Activated naive CD4-positive, alpha-beta T cell treated with anti-CD3 and anti-CD28 coated beads, Interleukin-2, amount 50 U/mL, for 72 hours (primary cell): ENCODE data around the gene LPXN. TPM values are rescaled to one million over a fixed set of nuclear protein-coding genes. Genes with fewer than 3 reads are reported as not detected.
"Not testable (repeated sequence)": the region's sequence is repeated elsewhere in the genome, so short reads cannot be mapped to it uniquely, and the experiment has no call there.

ENCODE experiments used
- ATAC-seq, 2 donors: fragments of 150-1000 bp; cut with Tn5 transposase; 2 replicates each; pipeline ENCODE4 v1.10.0; 2021; ENCODE audit warnings: mild to moderate bottlenecking in 2 of 2, moderate library complexity in 2 of 2
- DNase-seq, 2 donors: peaks; one replicate each; pipeline ENCODE4 v3.0.0; 2021 to 2022; ENCODE audit warnings: low spot score in 2 of 2
- H3K27ac Mint-ChIP-seq, 2 donors: one replicate each; pipeline ENCODE4 v1.8.0; 2022; ENCODE audit warnings: mild to moderate bottlenecking in 2 of 2, mixed read lengths in 2 of 2
- H3K36me3 Mint-ChIP-seq, 2 donors: one replicate each; pipeline ENCODE4 v1.8.0; 2022; ENCODE audit warnings: mixed read lengths in 2 of 2
- H3K9me3 Mint-ChIP-seq, 2 donors: one replicate each; pipeline ENCODE4 v1.8.0; 2022; ENCODE audit warnings: mixed read lengths in 2 of 2
- total RNA-seq, 2 donors: library from RNA; stranded (reverse); gene quantifications; one replicate each; pipeline ENCODE4 v1.2.3, GENCODE V29; 2022

The LPXN gene
- total RNA-seq, 2 donors from 2014 or later, result 177 to 422 TPM

GRCh38 chr11:58592760-58593472 lies 17.3 kb upstream of the LPXN start:
- Mint-ChIP-seq H3K27ac (peak overlapping the region; percentile 42 to 78), H3K9me3 (no peaks in the 10 kb centered on the region), H3K36me3 (peaks cover 0 to 64% of the 10 kb centered on the region in 2 donors)
- ATAC-seq (peak; percentile 89 to 93), DNase-seq (peak in 1 of 2 donors; percentile 56)

- no peak for DNase-seq
- Mint-ChIP-seq H3K27ac (no peak overlapping the region), H3K36me3 (peaks cover 0 to 71% of the 10 kb centered on the region in 2 donors), H3K9me3 (no peaks in the 10 kb centered on the region)
- ATAC-seq, result no peak
Measured at GRCh38 chr11:58591659-58592058, 16.0 kb upstream of the LPXN start.

GRCh38 chr11:58586998-58587397 lies 11.3 kb upstream of the LPXN start:
- ATAC-seq (no peak), DNase-seq (no peak)
- Mint-ChIP-seq H3K27ac (no peak overlapping the region), H3K9me3 (no peaks in the 10 kb centered on the region), H3K36me3 (peaks cover 5 to 56% of the 10 kb centered on the region in 2 donors)

GRCh38 chr11:58582437-58582836 lies 6.8 kb upstream of the LPXN start:
- peaks cover 16 to 42% of the 10 kb centered on the region in 2 donors for H3K36me3 Mint-ChIP-seq
- ATAC-seq, result no peak
- peak overlapping the region; percentile 34 to 100 for H3K27ac Mint-ChIP-seq
- no peak for DNase-seq
- no peaks in the 10 kb centered on the region for H3K9me3 Mint-ChIP-seq

- DNase-seq (no peak), ATAC-seq (no peak)
- Mint-ChIP-seq H3K36me3 (peaks cover 17 to 27% of the 10 kb centered on the region in 2 donors), H3K27ac (peak overlapping the region; percentile 100), H3K9me3 (no peaks in the 10 kb centered on the region)
Measured at GRCh38 chr11:58580311-58580710, 4.7 kb upstream of the LPXN start.

GRCh38 chr11:58579192-58580129 lies 3.8 kb upstream of the LPXN start:
- H3K36me3 Mint-ChIP-seq, result peaks cover 26 to 35% of the 10 kb centered on the region in 2 donors
- DNase-seq (peak; percentile 89 to 91), ATAC-seq (peak; percentile 46 to 48)
- peak overlapping the region; percentile 100 for H3K27ac Mint-ChIP-seq
- H3K9me3 Mint-ChIP-seq, result no peaks in the 10 kb centered on the region

- peaks cover 33 to 36% of the 10 kb centered on the region in 2 donors for H3K36me3 Mint-ChIP-seq
- peak; percentile 46 to 62 for ATAC-seq
Measured at GRCh38 chr11:58578635-58579191, 3.1 kb upstream of the LPXN start, which contains the start of gene ZFP91. Gene ZFP91 (plus strand): TSS chr11:58579063. CDS start chr11:58579282, 219 bp downstream.

GRCh38 chr11:58578136-58578634 lies 2.5 kb upstream of the LPXN start:
- H3K27ac Mint-ChIP-seq, result peak overlapping the region; percentile 100
- no peaks in the 10 kb centered on the region for H3K9me3 Mint-ChIP-seq
- DNase-seq (peak; percentile 83 to 90), ATAC-seq (peak in 1 of 2 donors; percentile 60)
- H3K36me3 Mint-ChIP-seq, result peaks cover 34 to 37% of the 10 kb centered on the region in 2 donors

More at GRCh38 chr11:58578635-58579191, 3.1 kb upstream of the LPXN start, which contains the start of gene ZFP91:
- DNase-seq, result peak; percentile 84 to 92
- H3K9me3 Mint-ChIP-seq, result no peaks in the 10 kb centered on the region
- H3K27ac Mint-ChIP-seq, result peak within 1 kb of the TSS; percentile 100

- peak overlapping the region; percentile 100 for H3K27ac Mint-ChIP-seq
- no peaks in the 10 kb centered on the region for H3K9me3 Mint-ChIP-seq
- ATAC-seq (peak; percentile 59 to 66), DNase-seq (peak; percentile 68 to 93)
- peaks cover 31 to 37% of the 10 kb centered on the region in 2 donors for H3K36me3 Mint-ChIP-seq
Measured at GRCh38 chr11:58577555-58578135, 2.0 kb upstream of the LPXN start.

GRCh38 chr11:58576887-58577471 lies 1.3 kb upstream of the LPXN start:
- DNase-seq, result peak in 1 of 2 donors; percentile 55
- H3K27ac Mint-ChIP-seq, result peak overlapping the region; percentile 100
- H3K9me3 Mint-ChIP-seq, result no peaks in the 10 kb centered on the region

GRCh38 chr11:58574881-58575280 lies 775 bp downstream of the LPXN start:
- Mint-ChIP-seq H3K36me3 (peaks cover 38 to 39% of the 10 kb centered on the region in 2 donors), H3K9me3 (no peaks in the 10 kb centered on the region), H3K27ac (peak overlapping the region; percentile 97 to 100)
- ATAC-seq (no peak), DNase-seq (no peak)

More at GRCh38 chr11:58576887-58577471, 1.3 kb upstream of the LPXN start:
- H3K36me3 Mint-ChIP-seq, result peaks cover 31 to 37% of the 10 kb centered on the region in 2 donors
- ATAC-seq, result no peak

- Mint-ChIP-seq H3K27ac (peak overlapping the region; percentile 97 to 100), H3K36me3 (peaks cover 38 to 47% of the 10 kb centered on the region in 2 donors), H3K9me3 (no peaks in the 10 kb centered on the region)
- ATAC-seq (peak; percentile 46 to 48), DNase-seq (peak; percentile 53 to 61)
Measured at GRCh38 chr11:58573451-58574104, 2.1 kb downstream of the LPXN start.

GRCh38 chr11:58572906-58573305 lies 2.8 kb downstream of the LPXN start:
- Mint-ChIP-seq H3K36me3 (peaks cover 45 to 54% of the 10 kb centered on the region in 2 donors), H3K27ac (peak overlapping the region; percentile 97 to 100)
- ATAC-seq, DNase-seq, H3K9me3 Mint-ChIP-seq: not testable (repeated sequence)

GRCh38 chr11:58567889-58568512 lies 7.7 kb downstream of the LPXN start:
- ATAC-seq (peak; percentile 81 to 90), DNase-seq (peak in 1 of 2 donors; percentile 71)
- Mint-ChIP-seq H3K9me3 (no peaks in the 10 kb centered on the region), H3K27ac (peak overlapping the region; percentile 25 to 58), H3K36me3 (peaks cover 32 to 59% of the 10 kb centered on the region in 2 donors)

GRCh38 chr11:58564231-58564630 lies 11.4 kb downstream of the LPXN start:
- H3K36me3 Mint-ChIP-seq, result peaks cover 30 to 54% of the 10 kb centered on the region in 2 donors
- H3K27ac Mint-ChIP-seq, result peak overlapping the region in 1 of 2 donors; percentile 5
- ATAC-seq, result no peak
- DNase-seq, result no peak
- no peaks in the 10 kb centered on the region for H3K9me3 Mint-ChIP-seq
